Endothelial cell of umbilical vein (primary cell): Measurements from ENCODE around the gene PTPRE.

Source experiments
- CTCF ChIP-seq, 2 donors: IDR thresholded peaks; 1 replicate in 1 of 2; 2 replicates in 1 of 2; pipeline ENCODE4 v1.5.1; 2011; ENCODE audit warnings: low read length in 2 of 2, mild to moderate bottlenecking in 2 of 2, moderate library complexity in 2 of 2, control low read depth in 1 of 2, inconsistent platforms in 1 of 2, low read depth in 1 of 2; ENCODE audit not compliant: insufficient read depth in 1 of 2; ENCODE audit errors: extremely low read depth in 1 of 2
- POLR2A ChIP-seq: IDR thresholded peaks from 2 replicates; pipeline ENCODE4 v1.6.1; 2012; ENCODE audit warnings: low read depth, mild to moderate bottlenecking, control low read depth, low read length
- POLR2AphosphoS5 ChIP-seq: IDR thresholded peaks from 2 replicates; pipeline ENCODE4 v1.6.1; 2012; ENCODE audit warnings: low read depth, mild to moderate bottlenecking, control low read depth, low read length, moderate library complexity; ENCODE audit not compliant: insufficient read depth
- TF ChIP-seq, protein P1 (sequence below): IDR thresholded peaks from 2 replicates; pipeline ENCODE4 v1.6.1; 2011; ENCODE audit not compliant: insufficient read depth, insufficient read length

DNA sequence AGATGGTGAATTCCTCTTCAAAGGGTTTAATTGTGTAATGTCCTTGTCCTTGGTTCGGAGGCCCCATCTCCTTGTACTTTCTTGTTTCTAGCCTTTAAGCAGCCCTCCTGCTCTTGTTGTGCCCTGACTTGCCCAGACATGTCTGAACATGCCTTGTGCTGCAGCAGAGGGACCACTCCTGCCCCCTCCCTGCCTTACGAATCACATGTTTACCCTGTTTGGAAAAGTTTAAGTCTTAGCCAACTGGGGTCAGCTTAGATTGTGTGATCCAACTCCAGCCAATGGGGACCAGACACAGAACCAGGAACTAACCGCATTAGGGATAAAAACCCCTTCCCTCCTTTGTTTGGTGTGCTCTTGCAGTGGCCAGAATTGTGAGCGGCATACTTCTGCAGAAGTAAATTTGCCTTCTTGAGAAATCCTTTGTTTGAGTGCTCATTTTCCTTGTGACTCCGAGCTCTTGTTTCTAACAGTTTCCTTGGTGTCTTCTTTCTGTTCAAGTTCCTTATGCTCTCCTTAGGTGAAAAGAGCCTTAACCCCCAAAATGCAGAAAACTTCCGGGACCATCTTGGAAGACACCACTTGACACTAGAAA lies 43.6 kb upstream of the PTPRE start:
- TF ChIP-seq, protein P1, sequence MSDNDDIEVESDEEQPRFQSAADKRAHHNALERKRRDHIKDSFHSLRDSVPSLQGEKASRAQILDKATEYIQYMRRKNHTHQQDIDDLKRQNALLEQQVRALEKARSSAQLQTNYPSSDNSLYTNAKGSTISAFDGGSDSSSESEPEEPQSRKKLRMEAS, result no peak
- TF ChIP-seq CTCF (IDR thresholded peaks at IDR 0.05; ENCODE audit: extremely low read depth in 1 of 2, insufficient read depth in 1 of 2, low read depth in 1 of 2, low read length in 2 of 2) (no peak), POLR2A (no peak), POLR2AphosphoS5 (no peak)
